ENCODE data around the gene XRCC2.

DNA sequence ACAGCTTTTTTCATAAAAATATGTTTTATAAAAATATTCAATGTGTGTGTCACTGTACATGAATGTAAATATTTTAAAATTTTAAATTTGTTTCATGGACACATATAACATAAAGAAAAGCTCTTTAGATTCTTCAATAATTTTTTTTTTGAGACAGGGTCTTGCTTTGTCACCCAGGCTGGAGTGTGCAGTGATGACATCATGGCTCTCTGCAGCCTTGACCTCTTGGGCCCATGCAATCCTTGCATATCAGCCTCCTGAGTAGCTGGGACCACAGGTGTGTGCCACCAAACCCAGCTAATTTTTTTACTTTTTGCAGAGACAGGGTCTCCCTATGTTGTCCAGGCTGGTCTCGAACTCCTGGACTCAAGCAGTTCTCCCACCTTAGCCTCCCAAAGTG lies 9.9 kb downstream of the XRCC2 start:
- no peak for TF ChIP-seq CTCF (IDR thresholded peaks at IDR 0.05)
- TF ChIP-seq POLR2A (IDR thresholded peaks at IDR 0.05), result no peak
